NCI-H524 treated with DMSO at 0.1 percent for 48 hours (cell line): Measurements from ENCODE around the gene SLC23A3.

Source experiments
- DNase-seq: peaks from one replicate; lab custom pipeline; 2025; lab: John Stamatoyannopoulos, UW

SLC23A3 gene

GRCh38 chr2:219175928-219176817 lies 6.3 kb upstream of the SLC23A3 start:
- DNase-seq = no peak

GRCh38 chr2:219175486-219175885 lies 5.7 kb upstream of the SLC23A3 start:
- DNase-seq = no peak

GRCh38 chr2:219174801-219175200 lies 5.0 kb upstream of the SLC23A3 start:
- DNase-seq = no peak

- no peak for DNase-seq
Measured at GRCh38 chr2:219174146-219174545, 4.3 kb upstream of the SLC23A3 start.

GRCh38 chr2:219173176-219173575 lies 3.3 kb upstream of the SLC23A3 start:
- no peak for DNase-seq

GRCh38 chr2:219172231-219173154 lies 2.7 kb upstream of the SLC23A3 start:
- DNase-seq = no peak

GRCh38 chr2:219171231-219171651 lies 1.4 kb upstream of the SLC23A3 start:
- DNase-seq = no peak

- DNase-seq = no peak
Measured at GRCh38 chr2:219168932-219169331, 897 bp downstream of the SLC23A3 start.

GRCh38 chr2:219168526-219168925 lies 1.3 kb downstream of the SLC23A3 start:
- no peak for DNase-seq

GRCh38 chr2:219167997-219168396 lies 1.8 kb downstream of the SLC23A3 start:
- no peak for DNase-seq

- DNase-seq = no peak
Measured at GRCh38 chr2:219165058-219165911, 4.5 kb downstream of the SLC23A3 start.

GRCh38 chr2:219163156-219163555 lies 6.7 kb downstream of the SLC23A3 start:
- no peak for DNase-seq

- DNase-seq = no peak
Measured at GRCh38 chr2:219161097-219161496, 8.7 kb downstream of the SLC23A3 start.

GRCh38 chr2:219160186-219161017 lies 9.4 kb downstream of the SLC23A3 start, which contains the start of gene NHEJ1:
Gene NHEJ1, minus strand, starts transcription at chr2:219160815. Its CDS starts 2,453 bp downstream, at chr2:219158362.
- peak; percentile 61 for DNase-seq

GRCh38 chr2:219159771-219160185 lies 10.1 kb downstream of the SLC23A3 start:
- DNase-seq = no peak

- DNase-seq = no peak
Measured at GRCh38 chr2:219158586-219158985, 11.2 kb downstream of the SLC23A3 start.

GRCh38 chr2:219158025-219158424 lies 11.8 kb downstream of the SLC23A3 start:
- no peak for DNase-seq

GRCh38 chr2:219157396-219157795 lies 12.4 kb downstream of the SLC23A3 start:
- no peak for DNase-seq

- no peak for DNase-seq
Measured at GRCh38 chr2:219155054-219155644, 14.7 kb downstream of the SLC23A3 start.

- no peak for DNase-seq
Measured at GRCh38 chr2:219149667-219150066, 20.2 kb downstream of the SLC23A3 start.
